CD4-positive, alpha-beta T cell treated with Interleukin-10 for 1 hour (primary cell): ENCODE measurements around the gene GSTP1.

ENCODE experiments used
- DNase-seq: peaks from one replicate; pipeline ENCODE4 v3.0.0-alpha.2; 2020

GSTP1 gene

GRCh38 chr11:67632175-67632981, 48.8 kb downstream of the GSTP1 start:
- DNase-seq: no peak

- no peak for DNase-seq
Observed at GRCh38 chr11:67632982-67633755, 49.6 kb downstream of the GSTP1 start.

- DNase-seq: no peak
Observed at GRCh38 chr11:67633758-67634365, 50.2 kb downstream of the GSTP1 start.

- no peak for DNase-seq
Observed at GRCh38 chr11:67634366-67635230, 51.0 kb downstream of the GSTP1 start.

GRCh38 chr11:67635231-67635521, 51.6 kb downstream of the GSTP1 start:
- no peak for DNase-seq
